ENCODE measurements around the gene MYRFL. TPM values are rescaled to one million over a fixed set of nuclear protein-coding genes. Genes with fewer than 3 reads are reported as not detected.
"Not testable (repeated sequence)": the region's sequence is repeated elsewhere in the genome, so short reads cannot be mapped to it uniquely, and the experiment has no call there.

MYRFL gene
- total RNA-seq, 1 donor from 2014 or later: 0.93 TPM

GRCh38 chr12:69843608-69844007, 18.6 kb downstream of the MYRFL start:
- no peak for TF ChIP-seq CTCF (IDR thresholded peaks at IDR 0.05; ENCODE audit: unreplicated experiment)
- H3K9me3 Mint-ChIP-seq (ENCODE audit: low read depth): no peaks in the 10 kb centered on the region
- H3K36me3 Mint-ChIP-seq (ENCODE audit: insufficient read depth): no peaks in the 10 kb centered on the region
- DNase-seq (ENCODE audit: low spot score, unreplicated experiment): no peak
- no peak overlapping the region for H3K4me3 Mint-ChIP-seq (ENCODE audit: low read depth)
- peaks cover 5% of the 10 kb centered on the region for H3K4me1 Mint-ChIP-seq (ENCODE audit: low read depth)
- H3K27me3 Mint-ChIP-seq: no peaks in the 10 kb centered on the region
- peak overlapping the region; percentile 15 for H3K27ac Mint-ChIP-seq

GRCh38 chr12:69844416-69844815, 19.4 kb downstream of the MYRFL start:
- H3K27me3 Mint-ChIP-seq: no peaks in the 10 kb centered on the region
- no peaks in the 10 kb centered on the region for H3K36me3 Mint-ChIP-seq (ENCODE audit: insufficient read depth)
- no peak overlapping the region for H3K27ac Mint-ChIP-seq
- no peak for TF ChIP-seq CTCF (IDR thresholded peaks at IDR 0.05; ENCODE audit: unreplicated experiment)
- no peaks in the 10 kb centered on the region for H3K9me3 Mint-ChIP-seq (ENCODE audit: low read depth)
- peaks cover 5% of the 10 kb centered on the region for H3K4me1 Mint-ChIP-seq (ENCODE audit: low read depth)
- DNase-seq (ENCODE audit: low spot score, unreplicated experiment): no peak
- H3K4me3 Mint-ChIP-seq (ENCODE audit: low read depth): no peak overlapping the region

GRCh38 chr12:69844836-69845235, 19.8 kb downstream of the MYRFL start:
- H3K36me3 Mint-ChIP-seq (ENCODE audit: insufficient read depth): no peaks in the 10 kb centered on the region
- no peak for DNase-seq (ENCODE audit: low spot score, unreplicated experiment)
- no peak overlapping the region for H3K4me3 Mint-ChIP-seq (ENCODE audit: low read depth)
- TF ChIP-seq CTCF (IDR thresholded peaks at IDR 0.05; ENCODE audit: unreplicated experiment): no peak
- peaks cover 5% of the 10 kb centered on the region for H3K4me1 Mint-ChIP-seq (ENCODE audit: low read depth)
- no peaks in the 10 kb centered on the region for H3K27me3 Mint-ChIP-seq
- H3K27ac Mint-ChIP-seq: no peak overlapping the region
- H3K9me3 Mint-ChIP-seq (ENCODE audit: low read depth): no peaks in the 10 kb centered on the region

- DNase-seq (ENCODE audit: low spot score, unreplicated experiment): no peak
- Mint-ChIP-seq H3K4me3 (ENCODE audit: low read depth) (no peak overlapping the region), H3K27ac (no peak overlapping the region)
These were observed 21.9 kb downstream of the MYRFL start for GRCh38 chr12:69846976-69847375.

GRCh38 chr12:69851976-69852375, 26.9 kb downstream of the MYRFL start:
- Mint-ChIP-seq H3K4me3 (ENCODE audit: low read depth) (no peak overlapping the region), H3K36me3 (ENCODE audit: insufficient read depth) (peaks cover 6% of the 10 kb centered on the region), H3K4me1 (ENCODE audit: low read depth) (no peaks in the 10 kb centered on the region), H3K27ac (no peak overlapping the region), H3K9me3 (ENCODE audit: low read depth) (peaks cover 16% of the 10 kb centered on the region), H3K27me3 (no peaks in the 10 kb centered on the region)
- no peak for DNase-seq (ENCODE audit: low spot score, unreplicated experiment)
- no peak for TF ChIP-seq CTCF (IDR thresholded peaks at IDR 0.05; ENCODE audit: unreplicated experiment)

More at GRCh38 chr12:69846976-69847375, 21.9 kb downstream of the MYRFL start:
- H3K36me3 Mint-ChIP-seq (ENCODE audit: insufficient read depth): no peaks in the 10 kb centered on the region
- H3K27me3 Mint-ChIP-seq: no peaks in the 10 kb centered on the region
- peaks cover 5% of the 10 kb centered on the region for H3K4me1 Mint-ChIP-seq (ENCODE audit: low read depth)
- H3K9me3 Mint-ChIP-seq (ENCODE audit: low read depth): peaks cover 7% of the 10 kb centered on the region
- TF ChIP-seq CTCF (IDR thresholded peaks at IDR 0.05; ENCODE audit: unreplicated experiment): no peak

- H3K9me3 Mint-ChIP-seq (ENCODE audit: low read depth): peaks cover 25% of the 10 kb centered on the region
- not testable (repeated sequence) for H3K36me3 Mint-ChIP-seq (ENCODE audit: insufficient read depth); H3K27me3 Mint-ChIP-seq; H3K4me1 Mint-ChIP-seq (ENCODE audit: low read depth); H3K27ac Mint-ChIP-seq; DNase-seq (ENCODE audit: low spot score, unreplicated experiment); H3K4me3 Mint-ChIP-seq (ENCODE audit: low read depth)
These were observed 28.3 kb downstream of the MYRFL start for GRCh38 chr12:69853176-69853961.
